ENCODE data around the gene SPOPL.

DNA sequence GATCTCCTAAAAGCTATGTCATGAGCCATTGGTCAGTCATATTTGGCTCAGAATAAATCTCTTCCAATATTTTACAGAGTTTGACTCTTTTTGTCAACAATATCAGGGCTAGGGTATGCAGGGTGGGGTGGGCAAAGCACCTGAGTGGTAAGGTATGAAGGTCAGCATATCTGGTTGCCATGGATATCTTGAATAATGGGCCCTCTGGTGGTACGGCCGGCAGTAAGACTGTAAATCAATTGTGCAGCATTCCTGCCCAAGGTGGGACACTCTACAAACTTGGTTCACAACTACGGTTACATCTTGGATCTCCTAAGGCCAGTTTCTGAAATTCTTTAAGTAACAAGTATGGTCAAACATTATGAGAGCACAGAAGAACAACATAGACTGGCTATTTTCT lies 119.6 kb downstream of the SPOPL start:
- TF ChIP-seq, protein P1, sequence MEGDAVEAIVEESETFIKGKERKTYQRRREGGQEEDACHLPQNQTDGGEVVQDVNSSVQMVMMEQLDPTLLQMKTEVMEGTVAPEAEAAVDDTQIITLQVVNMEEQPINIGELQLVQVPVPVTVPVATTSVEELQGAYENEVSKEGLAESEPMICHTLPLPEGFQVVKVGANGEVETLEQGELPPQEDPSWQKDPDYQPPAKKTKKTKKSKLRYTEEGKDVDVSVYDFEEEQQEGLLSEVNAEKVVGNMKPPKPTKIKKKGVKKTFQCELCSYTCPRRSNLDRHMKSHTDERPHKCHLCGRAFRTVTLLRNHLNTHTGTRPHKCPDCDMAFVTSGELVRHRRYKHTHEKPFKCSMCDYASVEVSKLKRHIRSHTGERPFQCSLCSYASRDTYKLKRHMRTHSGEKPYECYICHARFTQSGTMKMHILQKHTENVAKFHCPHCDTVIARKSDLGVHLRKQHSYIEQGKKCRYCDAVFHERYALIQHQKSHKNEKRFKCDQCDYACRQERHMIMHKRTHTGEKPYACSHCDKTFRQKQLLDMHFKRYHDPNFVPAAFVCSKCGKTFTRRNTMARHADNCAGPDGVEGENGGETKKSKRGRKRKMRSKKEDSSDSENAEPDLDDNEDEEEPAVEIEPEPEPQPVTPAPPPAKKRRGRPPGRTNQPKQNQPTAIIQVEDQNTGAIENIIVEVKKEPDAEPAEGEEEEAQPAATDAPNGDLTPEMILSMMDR (IDR thresholded peaks at IDR 0.05), result no peak
- TF ChIP-seq HOXB13 (CRISPR knock-in tag; IDR thresholded peaks at IDR 0.05; ENCODE audit: low read depth) (no peak), PHF8 (IDR thresholded peaks at IDR 0.05; ENCODE audit: borderline replicate concordance, low read depth) (no peak), ZFP36 (IDR thresholded peaks at IDR 0.05; ENCODE audit: borderline replicate concordance, partially characterized antibody) (no peak), EP300 (IDR thresholded peaks at IDR 0.05) (no peak)
